Measurements from ENCODE around the gene WSCD2. TPM values are rescaled to one million over a fixed set of nuclear protein-coding genes. Genes with fewer than 3 reads are reported as not detected.

WSCD2 gene
- total and polyA plus RNA-seq, 2 of the 4 experiments (the other 2 are of a cell fraction) = not detected

DNA sequence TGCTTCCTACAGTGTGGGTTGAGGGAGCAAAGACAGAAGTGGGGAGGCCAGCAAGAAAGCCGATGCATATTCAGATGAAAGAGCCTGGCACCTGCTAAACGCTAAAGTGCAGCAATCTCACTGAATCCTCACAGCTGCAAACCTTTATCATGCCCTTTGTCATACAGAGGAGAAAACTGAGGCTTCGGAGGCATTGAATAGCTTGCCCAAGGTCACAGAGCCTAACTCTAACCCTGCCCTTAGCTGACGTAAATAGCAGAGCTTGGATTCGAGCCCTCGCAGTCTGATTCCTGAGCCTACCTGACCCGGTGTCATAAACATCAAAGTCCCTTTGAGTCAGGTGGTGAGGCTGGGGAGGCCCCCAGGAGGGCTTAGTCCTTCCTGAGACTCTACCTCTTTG lies 155.1 kb downstream of the WSCD2 start:
- WGBS, 2 experiments (ENCODE audit: extremely low coverage in 2 of 2, insufficient read length in 1 of 2) = 80% methylated on average over 1 of the region's 7 CpGs; no CpG with 5 or more reads in 1 of the 2 experiments
- Histone ChIP-seq H3K4ac (ENCODE audit: low read depth, low read length) (no peak overlapping the region), H3K23ac (ENCODE audit: low read depth, low read length) (no peak overlapping the region), H3K14ac (replicated peaks; ENCODE audit: low read depth, low read length) (no peak overlapping the region), H3K9ac (ENCODE audit: low read depth, low read length) (no peak overlapping the region), H3K18ac (ENCODE audit: low read depth, low read length) (no peak overlapping the region), H3K27me3 (ENCODE audit: control insufficient read depth, insufficient read depth, low read length) (no peaks in the 10 kb centered on the region), H3K36me3 (ENCODE audit: control insufficient read depth, insufficient read depth, low read length) (no peaks in the 10 kb centered on the region), H2BK120ac (ENCODE audit: low read depth, low read length) (no peak overlapping the region), H2AK9ac (replicated peaks; ENCODE audit: low read depth, low read length, poor library complexity) (no peak overlapping the region), H4K91ac (ENCODE audit: insufficient read depth, low read depth, low read length) (no peak overlapping the region), H3K56ac (ENCODE audit: extremely low read depth, insufficient read depth, low read length) (no peak overlapping the region), H4K5ac (ENCODE audit: low read depth, low read length) (no peak overlapping the region), H3K27ac (ENCODE audit: insufficient read depth, low read length) (no peak overlapping the region), H2AK5ac (ENCODE audit: low read depth, low read length) (no peak overlapping the region), H3K9me3 (ENCODE audit: control insufficient read depth, insufficient read depth, low read length) (no peaks in the 10 kb centered on the region), H2BK20ac (ENCODE audit: low read depth, low read length) (no peak overlapping the region), H3K9me1 (ENCODE audit: insufficient read depth, low read length) (no peaks in the 10 kb centered on the region), H3K4me3 (ENCODE audit: insufficient read depth, low read depth, low read length) (no peak overlapping the region), H3K4me1 (ENCODE audit: control insufficient read depth, insufficient read depth, low read length) (no peaks in the 10 kb centered on the region), H2BK15ac (ENCODE audit: low read depth, low read length) (no peak overlapping the region), H4K20me1 (ENCODE audit: insufficient read depth, low read length) (no peaks in the 10 kb centered on the region), H2AFZ (replicated peaks; ENCODE audit: low read length, poor library complexity) (no peak overlapping the region), H4K8ac (ENCODE audit: low read depth in 2 of 2, low read length in 2 of 2) (no peak overlapping the region), H2BK5ac (ENCODE audit: low read depth, low read length, poor library complexity, severe bottlenecking) (no peak overlapping the region), H3K4me2 (ENCODE audit: low read depth, low read length) (no peak overlapping the region), H3K79me1 (ENCODE audit: low read depth in 1 of 2, low read length in 2 of 2) (no peaks in the 10 kb centered on the region)
- DNase-seq (no peak), ATAC-seq (ENCODE audit: low read depth) (no peak)
- in situ Hi-C loops (cut with MboI; ENCODE audit: low sequenced_read_pairs) = no loop called here
- intact Hi-C loops (cut with micrococcal nuclease) = no loop called here
- POLR2A ChIA-PET (ENCODE audit: unreplicated experiment) = no interaction called here
- CTCF ChIA-PET = no interaction called here
- no TSS peak for BruUV-seq (replicated peaks)
- dilution Hi-C loops (cut with HindIII; ENCODE audit: low sequenced_read_pairs, unreplicated experiment) = no loop called here
- TF ChIP-seq ELK1 (IDR thresholded peaks at IDR 0.05; ENCODE audit: borderline replicate concordance, low read depth, low read length) = no peak
- no peak for TF ChIP-seq MAFK (IDR thresholded peaks at IDR 0.05; ENCODE audit: low read depth, low read length)
- no peak for TF ChIP-seq CHD1 (IDR thresholded peaks at IDR 0.05; ENCODE audit: low read depth, low read length)
- TF ChIP-seq RCOR1 (IDR thresholded peaks at IDR 0.05; ENCODE audit: insufficient replicate concordance, low read length) = no peak
- no peak for TF ChIP-seq RFX5 (IDR thresholded peaks at IDR 0.05; ENCODE audit: low read depth, low read length)
- no peak for TF ChIP-seq BHLHE40 (IDR thresholded peaks at IDR 0.05; ENCODE audit: low read depth, low read length)
- TF ChIP-seq CEBPB (IDR thresholded peaks at IDR 0.05; ENCODE audit: low read depth, low read length) = no peak
- TF ChIP-seq MAZ (IDR thresholded peaks at IDR 0.05; ENCODE audit: borderline replicate concordance, low read depth, low read length) = no peak
- no peak for TF ChIP-seq RAD21 (IDR thresholded peaks at IDR 0.05; ENCODE audit: low read length)
- no peak for TF ChIP-seq USF2 (IDR thresholded peaks at IDR 0.05; ENCODE audit: low read depth, low read length)
- no peak for TF ChIP-seq SMC3 (IDR thresholded peaks at IDR 0.05; ENCODE audit: low read depth, low read length)
- no peak for TF ChIP-seq POLR2A (IDR thresholded peaks at IDR 0.05; ENCODE audit: low read depth, low read length)
- no peak for TF ChIP-seq CTCF (conservative IDR thresholded peaks at IDR 0.05; ENCODE audit: low read depth, low read length)

All from IMR-90 (cell line).